Smooth muscle cell (in vitro differentiated cells): ENCODE measurements around the gene PEMT. TPM values are rescaled to one million over a fixed set of nuclear protein-coding genes. Genes with fewer than 3 reads are reported as not detected.

ENCODE experiments used
- DNase-seq: peaks from one replicate; lab custom pipeline; 2025; ENCODE audit not compliant: unreplicated experiment; lab: John Stamatoyannopoulos, UW
- H2AFZ ChIP-seq: fragments of 200-600 bp; sonication (generic); 2 replicates; pipeline ENCODE4 v1.6.0; 2016; ENCODE audit warnings: antibody characterized with exemption, low read depth, mild to moderate bottlenecking
- H3F3A ChIP-seq: fragments of 200-600 bp; sonication (generic); 2 replicates; pipeline ENCODE4 v1.6.0; 2017; ENCODE audit warnings: antibody characterized with exemption, low read depth
- H3K27ac ChIP-seq: fragments of 200-600 bp; sonication (generic); 2 replicates; pipeline ENCODE4 v1.5.1; 2016; ENCODE audit warnings: low read depth, mild to moderate bottlenecking
- H3K27me3 ChIP-seq: fragments of 200-600 bp; sonication (generic); 2 replicates; pipeline ENCODE4 v1.6.1; 2016; ENCODE audit warnings: low read depth, mild to moderate bottlenecking
- H3K36me3 ChIP-seq: fragments of 200-600 bp; sonication (generic); 2 replicates; pipeline ENCODE4 v1.5.1; 2016; ENCODE audit warnings: low read depth
- H3K4me1 ChIP-seq: fragments of 200-600 bp; sonication (generic); 2 replicates; pipeline ENCODE4 v1.5.1; 2016; ENCODE audit warnings: low read depth
- H3K4me2 ChIP-seq: fragments of 200-600 bp; sonication (generic); 2 replicates; pipeline ENCODE4 v1.6.0; 2016; ENCODE audit warnings: mild to moderate bottlenecking
- H3K4me3 ChIP-seq: fragments of 200-600 bp; sonication (generic); 2 replicates; pipeline ENCODE4 v1.5.1; 2016; ENCODE audit warnings: mild to moderate bottlenecking
- H3K79me2 ChIP-seq: fragments of 200-600 bp; sonication (generic); 2 replicates; pipeline ENCODE4 v1.6.0; 2016; ENCODE audit warnings: low read depth, mild to moderate bottlenecking
- H3K9ac ChIP-seq: fragments of 200-600 bp; sonication (generic); 2 replicates; pipeline ENCODE4 v1.6.0; 2016; ENCODE audit warnings: low read depth
- H3K9me3 ChIP-seq: fragments of 200-600 bp; sonication (generic); replicated peaks from 2 replicates; pipeline ENCODE4 v1.5.1; 2016; ENCODE audit warnings: low read depth
- H4K20me1 ChIP-seq: fragments of 200-600 bp; sonication (generic); 2 replicates; pipeline ENCODE4 v1.6.0; 2016; ENCODE audit warnings: low read depth
- CTCF ChIP-seq: fragments of 200-600 bp; sonication (generic); IDR thresholded peaks from 2 replicates; pipeline ENCODE4 v1.5.1; 2017; ENCODE audit warnings: borderline replicate concordance, mild to moderate bottlenecking, antibody characterized with exemption; ENCODE audit not compliant: insufficient read depth, poor library complexity, severe bottlenecking
- WGBS: methylation state at CpG from one replicate; pipeline ENCODE4 v1.1.7; 2016; ENCODE audit warnings: low lambda C conversion rate; 5-methylcytosine and 5-hydroxymethylcytosine counted together
- polyA plus RNA-seq: library from polyadenylated mRNA; unstranded; fragments of >200 nt; fragmentation: Nextera tagmentation; extraction: Ambion mirVana; gene quantifications from 2 replicates; pipeline ENCODE4 v1.2.1, GENCODE V29; 2016
- total RNA-seq: library from RNA; depleted of rRNA; stranded (reverse); fragments of >200 nt; gene quantifications from 2 replicates; pipeline ENCODE4 v1.2.3, GENCODE V29; 2014

The PEMT gene
- total and polyA plus RNA-seq, 2 experiments from 2014 or later, result 43.8 to 69.9 TPM

GRCh38 chr17:17495536-17496188 lies 95.8 kb downstream of the PEMT start:
- Histone ChIP-seq H3K9ac (peak overlapping the region; percentile 4), H3K4me1 (peaks cover 33% of the 10 kb centered on the region), H3F3A (peaks cover 3% of the 10 kb centered on the region), H3K36me3 (no peaks in the 10 kb centered on the region), H3K27ac (no peak overlapping the region), H3K27me3 (no peaks in the 10 kb centered on the region), H3K4me3 (peak overlapping the region; percentile 72), H4K20me1 (peaks cover 32% of the 10 kb centered on the region), H3K9me3 (no peaks in the 10 kb centered on the region), H3K4me2 (peak overlapping the region; percentile 93), H3K79me2 (no peaks in the 10 kb centered on the region), H2AFZ (no peak overlapping the region)
- DNase-seq, result peak; percentile 40
- 3% methylated on average over 61 of the region's 65 CpGs for WGBS
- TF ChIP-seq CTCF, result no peak

GRCh38 chr17:17494870-17495535 lies 96.5 kb downstream of the PEMT start:
- peak overlapping the region; percentile 93 for H3K4me2 ChIP-seq
- peaks cover 33% of the 10 kb centered on the region for H3K4me1 ChIP-seq
- H4K20me1 ChIP-seq, result peaks cover 39% of the 10 kb centered on the region
- no peak for TF ChIP-seq CTCF
- no peaks in the 10 kb centered on the region for H3K27me3 ChIP-seq
- DNase-seq, result peak; percentile 38
- H3F3A ChIP-seq, result peaks cover 3% of the 10 kb centered on the region
- H2AFZ ChIP-seq, result no peak overlapping the region
- H3K9ac ChIP-seq, result peak overlapping the region; percentile 64
- no peak overlapping the region for H3K27ac ChIP-seq
- 1% methylated on average over 69 of the region's 71 CpGs for WGBS
- peak overlapping the region; percentile 72 for H3K4me3 ChIP-seq
- H3K9me3 ChIP-seq, result no peaks in the 10 kb centered on the region
- no peaks in the 10 kb centered on the region for H3K79me2 ChIP-seq
- no peaks in the 10 kb centered on the region for H3K36me3 ChIP-seq

GRCh38 chr17:17494499-17494869 lies 97.0 kb downstream of the PEMT start:
- Histone ChIP-seq H3K4me2 (peak overlapping the region; percentile 93), H3K27ac (no peak overlapping the region), H3K4me3 (peak overlapping the region; percentile 72), H2AFZ (no peak overlapping the region), H4K20me1 (peaks cover 44% of the 10 kb centered on the region), H3K27me3 (no peaks in the 10 kb centered on the region), H3K36me3 (no peaks in the 10 kb centered on the region), H3K9me3 (no peaks in the 10 kb centered on the region), H3F3A (peaks cover 3% of the 10 kb centered on the region), H3K9ac (peak overlapping the region; percentile 64), H3K4me1 (peaks cover 33% of the 10 kb centered on the region), H3K79me2 (no peaks in the 10 kb centered on the region)
- 18% methylated on average over 14 of the region's 14 CpGs for WGBS
- no peak for TF ChIP-seq CTCF
- no peak for DNase-seq
